H1 (cell line): Measurements from ENCODE around the gene TRIM43. TPM values are rescaled to one million over a fixed set of nuclear protein-coding genes. Genes with fewer than 3 reads are reported as not detected.
"Not testable (repeated sequence)": the region's sequence is repeated elsewhere in the genome, so short reads cannot be mapped to it uniquely, and the experiment has no call there.

Experiments
- CTCF ChIA-PET: fragments of 300-600 bp; sonication (Branson Sonifier 250); formaldehyde crosslinking; loops from one replicate; lab custom pipeline; 2021; ENCODE audit not compliant: partially characterized antibody; lab: Charles Lee
- POLR2A ChIA-PET: fragments of 300-600 bp; sonication (Branson Sonifier 250); formaldehyde crosslinking; loops from one replicate; lab custom pipeline; 2021; ENCODE audit warnings: inconsistent platforms; ENCODE audit not compliant: partially characterized antibody; lab: Charles Lee
- DNase-seq, 2 experiments: peaks; one replicate each; pipeline versions ENCODE4 v3.0.0 to v3.0.0-alpha.2; 2010 to 2022; ENCODE audit warnings: low spot score in 2 of 2, low read depth in 1 of 2, mixed read lengths in 1 of 2
- FAIRE-seq: peaks from 2 replicates; lab custom pipeline; 2011; peaks lifted over from hg19 to GRCh38; lab: Jason Lieb, UNC
- H2AFZ ChIP-seq: 2 replicates; pipeline ENCODE4 v1.8.1; 2012; ENCODE audit warnings: low read length, inconsistent platforms
- H2AK5ac ChIP-seq: 2 replicates; pipeline ENCODE4 v1.6.1; 2013; ENCODE audit warnings: low read depth, low read length
- H2BK120ac ChIP-seq: replicated peaks from 2 replicates; pipeline ENCODE3; 2013; ENCODE audit warnings: low read depth, low read length, inconsistent platforms
- H2BK12ac ChIP-seq: 2 replicates; pipeline ENCODE4 v1.6.1; 2013; ENCODE audit warnings: low read depth, low read length
- H2BK15ac ChIP-seq: 2 replicates; pipeline ENCODE4 v1.6.1; 2013; ENCODE audit warnings: low read length
- H2BK20ac ChIP-seq: 2 replicates; pipeline ENCODE4 v1.6.1; 2013; ENCODE audit warnings: low read length
- H2BK5ac ChIP-seq: 2 replicates; pipeline ENCODE4 v1.6.1; 2013; ENCODE audit warnings: low read depth, low read length
- H3K14ac ChIP-seq: 2 replicates; pipeline ENCODE4 v1.6.1; 2013; ENCODE audit warnings: inconsistent platforms; ENCODE audit not compliant: insufficient read length
- H3K18ac ChIP-seq: 2 replicates; pipeline ENCODE4 v1.6.1; 2013; ENCODE audit warnings: low read length; ENCODE audit errors: extremely low read depth
- H3K23ac ChIP-seq: 2 replicates; pipeline ENCODE4 v1.6.1; 2013; ENCODE audit warnings: inconsistent platforms; ENCODE audit not compliant: insufficient read length
- H3K23me2 ChIP-seq: 2 replicates; pipeline ENCODE4 v1.6.1; 2013; ENCODE audit warnings: low read depth, low read length
- H3K27ac ChIP-seq: 2 replicates; pipeline ENCODE4 v1.6.1; 2011; ENCODE audit warnings: low read depth, low read length, inconsistent platforms
- H3K27me3 ChIP-seq, 4 experiments: replicated peaks in 1 of 4; 1 replicate in 1 of 4; 2 replicates in 3 of 4; pipeline versions ENCODE4 v1.6.1 to v1.8.1; 2011 to 2013; ENCODE audit warnings: low read length in 3 of 4, mild to moderate bottlenecking in 3 of 4, inconsistent platforms in 2 of 4, mixed read lengths in 2 of 4, moderate library complexity in 1 of 4; ENCODE audit not compliant: control insufficient read depth in 3 of 4, insufficient read depth in 3 of 4; ENCODE audit errors: extremely low read depth in 1 of 4
- H3K36me3 ChIP-seq, 4 experiments: 2 replicates each; pipeline versions ENCODE4 v1.6.1 to v1.8.1; 2011 to 2013; ENCODE audit warnings: mild to moderate bottlenecking in 4 of 4, low read length in 3 of 4, moderate library complexity in 2 of 4, control low read depth in 1 of 4, inconsistent platforms in 1 of 4; ENCODE audit not compliant: insufficient read depth in 4 of 4, control insufficient read depth in 2 of 4
- H3K4ac ChIP-seq: replicated peaks from 2 replicates; pipeline ENCODE3; 2013; ENCODE audit warnings: low read length, low read depth, mixed read lengths, inconsistent platforms; ENCODE audit not compliant: insufficient read length
- H3K4me1 ChIP-seq, 4 experiments: replicated peaks in 1 of 4; 1 replicate in 1 of 4; 2 replicates in 3 of 4; pipeline versions ENCODE4 v1.6.1 to v1.8.1; 2011 to 2013; ENCODE audit warnings: low read length in 3 of 4, inconsistent platforms in 2 of 4, mixed read lengths in 1 of 4; ENCODE audit not compliant: insufficient read depth in 4 of 4, control insufficient read depth in 3 of 4
- H3K4me2 ChIP-seq, 2 experiments: 2 replicates each; pipeline versions ENCODE4 v1.6.1 to v1.8.1; 2011 to 2013; ENCODE audit warnings: low read depth in 2 of 2, low read length in 2 of 2, control low read depth in 1 of 2, inconsistent platforms in 1 of 2, mild to moderate bottlenecking in 1 of 2; ENCODE audit not compliant: insufficient read depth in 1 of 2
- H3K4me3 ChIP-seq, 4 experiments: fragments of 200-600, 300-600 bp in 1 of 4; sonication (generic), shearing (Covaris generic), sonication (Bioruptor Twin) in 1 of 4; 2 replicates each; pipeline versions ENCODE4 v1.5.1 to v1.8.1; 2011 to 2016; ENCODE audit warnings: low read length in 4 of 4, low read depth in 3 of 4, control low read depth in 2 of 4, inconsistent platforms in 2 of 4, mild to moderate bottlenecking in 2 of 4, mixed read lengths in 1 of 4, moderate library complexity in 1 of 4; ENCODE audit not compliant: insufficient read depth in 2 of 4; ENCODE audit errors: extremely low read depth in 1 of 4
- H3K56ac ChIP-seq: replicated peaks from 2 replicates; pipeline ENCODE3; 2013; ENCODE audit warnings: low read depth, mild to moderate bottlenecking, mixed read lengths, low read length, inconsistent platforms; ENCODE audit not compliant: insufficient read length
- H3K79me1 ChIP-seq: 2 replicates; pipeline ENCODE4 v1.6.1; 2013; ENCODE audit warnings: low read depth, low read length, control low read depth
- H3K79me2 ChIP-seq, 2 experiments: 2 replicates each; pipeline versions ENCODE4 v1.6.1 to v1.8.1; 2012 to 2013; ENCODE audit warnings: low read length in 2 of 2, mild to moderate bottlenecking in 2 of 2, inconsistent platforms in 1 of 2; ENCODE audit not compliant: insufficient read depth in 2 of 2, control insufficient read depth in 1 of 2
- H3K9ac ChIP-seq, 4 experiments: replicated peaks in 1 of 4; 1 replicate in 1 of 4; 2 replicates in 3 of 4; pipeline versions ENCODE4 v1.6.1 to v1.8.1; 2011 to 2013; ENCODE audit warnings: low read depth in 3 of 4, low read length in 3 of 4, control low read depth in 2 of 4, mild to moderate bottlenecking in 2 of 4, moderate library complexity in 2 of 4, inconsistent platforms in 1 of 4; ENCODE audit errors: extremely low read depth in 1 of 4
- H3K9me3 ChIP-seq, 2 experiments: 2 replicates each; pipeline versions ENCODE4 v1.6.1 to v1.8.1; 2012 to 2013; ENCODE audit warnings: mild to moderate bottlenecking in 2 of 2, moderate library complexity in 2 of 2, control low read depth in 1 of 2, inconsistent platforms in 1 of 2, low read depth in 1 of 2, low read length in 1 of 2, mixed read lengths in 1 of 2; ENCODE audit not compliant: insufficient read depth in 2 of 2
- H4K20me1 ChIP-seq, 2 experiments: replicated peaks in 1 of 2; 2 replicates each; pipeline versions ENCODE3 to v1.8.1; 2011 to 2013; ENCODE audit warnings: inconsistent platforms in 2 of 2, low read length in 2 of 2, mild to moderate bottlenecking in 1 of 2; ENCODE audit not compliant: insufficient read depth in 2 of 2, control insufficient read depth in 1 of 2
- H4K5ac ChIP-seq: 2 replicates; pipeline ENCODE4 v1.6.1; 2013; ENCODE audit warnings: low read length, low read depth, mixed read lengths, inconsistent platforms; ENCODE audit not compliant: insufficient read length
- H4K8ac ChIP-seq: 2 replicates; pipeline ENCODE4 v1.8.0; 2013; ENCODE audit warnings: mild to moderate bottlenecking, moderate library complexity, low read length, inconsistent platforms; ENCODE audit not compliant: insufficient read depth; ENCODE audit errors: extremely low read depth
- H4K91ac ChIP-seq: replicated peaks from 2 replicates; pipeline ENCODE3; 2013; ENCODE audit warnings: low read length, mixed read lengths, inconsistent platforms; ENCODE audit not compliant: insufficient read length
- WGBS, 2 experiments: shearing (Covaris generic) in 1 of 2; methylation state at CpG; one replicate each; pipeline versions ENCODE4 v1.1.6 to v1.1.7; 2013 to 2015; ENCODE audit warnings: low lambda C conversion rate in 2 of 2, mixed read lengths in 2 of 2, inconsistent platforms in 1 of 2, low coverage in 1 of 2, missing lambda C conversion rate in 1 of 2; ENCODE audit not compliant: insufficient replicate concordance in 2 of 2, insufficient coverage in 1 of 2, insufficient read length in 1 of 2; ENCODE audit errors: extremely low coverage in 1 of 2, missing lambda C conversion rate in 1 of 2; 5-methylcytosine and 5-hydroxymethylcytosine counted together
- polyA plus RNA-seq, 7 experiments: library from polyadenylated mRNA; depleted of rRNA in 3 of 7; stranded (reverse) in 5 of 7; unstranded in 2 of 7; fragments of >200 nt in 5 of 7; fragments of 200-250 nt in 2 of 7; gene quantifications; 1 replicate in 5 of 7; 2 replicates in 1 of 7; 4 replicates in 1 of 7; pipeline versions ENCODE4 v1.2.1 to v1.2.3, GENCODE V29; 2011 to 2013; ENCODE audit warnings: missing spikeins in 2 of 7, mixed read lengths in 2 of 7
- total RNA-seq: library from RNA; stranded (reverse); fragmentation: NEBNext Ultra II Directional; extraction: Animal tissue kit (Norgen Biotek cat#: 25700); gene quantifications from 2 replicates; pipeline ENCODE4 v1.2.1, GENCODE V29; 2021

TRIM43 gene
- total and polyA plus RNA-seq, 2 of the 8 experiments (the other 6 are each of a cell fraction or from before 2014, with no cell fraction given) = not detected

DNA sequence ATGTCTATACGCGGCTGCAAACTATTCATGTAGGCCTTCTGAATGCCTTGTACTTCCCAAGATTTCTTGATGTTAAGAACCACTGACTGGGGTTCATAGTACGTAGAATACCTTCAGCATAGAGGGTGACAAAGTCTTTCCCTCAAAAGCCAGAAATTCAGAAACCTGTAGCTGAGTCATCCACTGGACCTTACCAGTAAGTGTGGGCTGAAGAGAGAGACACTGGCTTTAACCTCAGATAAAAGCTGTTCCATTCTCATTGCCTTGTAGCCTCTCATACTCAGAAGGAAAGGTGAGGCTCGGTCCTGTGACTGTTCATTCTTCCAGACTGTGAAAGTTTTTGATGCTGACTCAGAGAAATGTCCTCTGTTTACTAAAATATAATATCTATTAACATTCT, 9.5 kb downstream of the TRIM43 start:
- H3K9me3 ChIP-seq, H3K23ac ChIP-seq, H3K27me3 ChIP-seq, H4K5ac ChIP-seq, H4K91ac ChIP-seq, H2BK5ac ChIP-seq, H2BK120ac ChIP-seq, H4K20me1 ChIP-seq, H2BK12ac ChIP-seq, DNase-seq, H2BK20ac ChIP-seq, H3K23me2 ChIP-seq, H3K4me2 ChIP-seq, H3K4me3 ChIP-seq, CTCF ChIA-PET, FAIRE-seq, H3K4ac ChIP-seq, H2AFZ ChIP-seq, H4K8ac ChIP-seq, H3K9ac ChIP-seq, H2BK15ac ChIP-seq, H3K36me3 ChIP-seq, H3K56ac ChIP-seq, H3K18ac ChIP-seq, POLR2A ChIA-PET, H2AK5ac ChIP-seq, H3K79me2 ChIP-seq, H3K27ac ChIP-seq, H3K4me1 ChIP-seq, H3K14ac ChIP-seq, H3K79me1 ChIP-seq: not testable (repeated sequence)
- no CpG with 5 or more reads among the region's 4 CpGs for WGBS, 2 experiments

DNA sequence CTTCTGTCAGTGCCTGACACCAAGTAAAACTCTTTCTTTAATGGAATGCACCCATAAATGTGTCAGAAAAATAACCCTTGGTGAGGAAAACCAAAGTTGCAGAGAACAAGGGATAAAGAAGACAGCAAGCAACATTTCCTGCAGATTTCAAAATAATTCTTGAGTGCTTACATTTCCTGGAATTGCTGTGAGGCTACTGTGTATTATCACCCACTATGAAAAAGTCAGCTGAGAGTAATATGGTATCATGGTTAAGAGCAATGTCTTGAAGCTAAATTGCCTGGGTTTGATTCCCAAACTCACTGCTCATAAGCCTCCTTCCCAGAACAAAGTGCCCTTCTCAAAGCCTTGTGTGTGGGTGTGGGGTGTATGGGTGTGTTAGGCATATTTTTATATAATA, 10.3 kb downstream of the TRIM43 start:
- H4K8ac ChIP-seq, FAIRE-seq, H3K14ac ChIP-seq, H4K91ac ChIP-seq, H2AK5ac ChIP-seq, H2BK5ac ChIP-seq, H3K23me2 ChIP-seq, H3K23ac ChIP-seq, H2BK12ac ChIP-seq, H3K79me2 ChIP-seq, H2BK15ac ChIP-seq, H3K4me2 ChIP-seq, H3K79me1 ChIP-seq, H3K56ac ChIP-seq, H3K9ac ChIP-seq, DNase-seq, CTCF ChIA-PET, POLR2A ChIA-PET, H3K4me3 ChIP-seq, H3K36me3 ChIP-seq, H3K27ac ChIP-seq, H2BK20ac ChIP-seq, H3K9me3 ChIP-seq, H2BK120ac ChIP-seq, H3K4ac ChIP-seq, H2AFZ ChIP-seq, H3K4me1 ChIP-seq, H3K27me3 ChIP-seq, H4K5ac ChIP-seq, H4K20me1 ChIP-seq, H3K18ac ChIP-seq: not testable (repeated sequence)
